PC-9 (cell line): ENCODE measurements around the gene CCDC51. TPM values are rescaled to one million over a fixed set of nuclear protein-coding genes. Genes with fewer than 3 reads are reported as not detected.
"Not testable (repeated sequence)": the region's sequence is repeated elsewhere in the genome, so short reads cannot be mapped to it uniquely, and the experiment has no call there.

Source experiments
- BruUV-seq: library from RNA; stranded (reverse); fragments of 400-500 nt; replicated peaks from 2 replicates; lab custom pipeline; 2021; lab: Mats Ljungman, UMichigan
- CTCF ChIA-PET: fragments of 300-600 bp; sonication (Branson Sonifier 250); formaldehyde crosslinking; loops from one replicate; lab custom pipeline; 2022; ENCODE audit warnings: antibody characterized with exemption; lab: Charles Lee
- POLR2A ChIA-PET: fragments of 300-600 bp; sonication (Branson Sonifier 250); formaldehyde crosslinking; loops from one replicate; lab custom pipeline; 2022; ENCODE audit warnings: antibody characterized with exemption; ENCODE audit not compliant: unreplicated experiment; lab: Charles Lee
- DNase-seq, 2 experiments: peaks; one replicate each; pipeline versions ENCODE4 v3.0.0 to v3.0.0-alpha.2; 2015 to 2022; ENCODE audit warnings: mixed read lengths in 1 of 2
- H2AFZ ChIP-seq: fragments of 200-600 bp; sonication (generic); 2 replicates; pipeline ENCODE4 v1.8.1; 2017; ENCODE audit warnings: antibody characterized with exemption
- H3F3A ChIP-seq: fragments of 200-600 bp; sonication (generic); 2 replicates; pipeline ENCODE4 v1.8.1; 2017; ENCODE audit warnings: antibody characterized with exemption, mild to moderate bottlenecking, low read depth; ENCODE audit not compliant: insufficient read depth
- H3K27ac ChIP-seq: fragments of 200-600 bp; sonication (generic); 2 replicates; pipeline ENCODE4 v1.6.1; 2016; ENCODE audit warnings: mixed run types
- H3K27me3 ChIP-seq: fragments of 200-600 bp; sonication (generic); 2 replicates; pipeline ENCODE4 v1.6.1; 2016; ENCODE audit warnings: low read depth, mixed run types; ENCODE audit not compliant: insufficient read depth
- H3K36me3 ChIP-seq: fragments of 200-600 bp; sonication (generic); 2 replicates; pipeline ENCODE4 v1.6.1; 2016; ENCODE audit warnings: low read depth, mixed run types
- H3K4me1 ChIP-seq: fragments of 200-600 bp; sonication (generic); replicated peaks from 2 replicates; pipeline ENCODE4 v1.6.1; 2016; ENCODE audit warnings: mixed run types; ENCODE audit not compliant: insufficient read depth
- H3K4me2 ChIP-seq: fragments of 200-600 bp; sonication (generic); 2 replicates; pipeline ENCODE4 v1.6.1; 2017; ENCODE audit warnings: mixed run types
- H3K4me3 ChIP-seq: fragments of 200-600 bp; sonication (generic); 2 replicates; pipeline ENCODE4 v1.6.1; 2016; ENCODE audit warnings: mixed run types
- H3K79me2 ChIP-seq: fragments of 200-600 bp; sonication (generic); 2 replicates; pipeline ENCODE4 v1.6.1; 2017; ENCODE audit warnings: low read depth, mixed run types
- H3K9me2 ChIP-seq: fragments of 200-600 bp; sonication (generic); 2 replicates; pipeline ENCODE4 v1.8.1; 2017; ENCODE audit warnings: mild to moderate bottlenecking; ENCODE audit not compliant: insufficient read depth
- H3K9me3 ChIP-seq: fragments of 200-600 bp; sonication (generic); 2 replicates; pipeline ENCODE4 v1.8.1; 2016; ENCODE audit warnings: low read depth; ENCODE audit not compliant: insufficient read depth
- H4K20me1 ChIP-seq: fragments of 200-600 bp; sonication (generic); 2 replicates; pipeline ENCODE4 v1.8.1; 2017; ENCODE audit not compliant: insufficient read depth
- CTCF ChIP-seq: fragments of 200-600 bp; sonication (generic); conservative IDR thresholded peaks from 2 replicates; pipeline ENCODE4 v1.6.1; 2017; ENCODE audit warnings: mixed run types, antibody characterized with exemption, mild to moderate bottlenecking, moderate library complexity
- EZH2 ChIP-seq: fragments of 200-600 bp; sonication (generic); IDR thresholded peaks from 2 replicates; pipeline ENCODE4 v1.8.0; 2017; ENCODE audit warnings: antibody characterized with exemption, low read depth
- intact Hi-C: fragments of 100-400 bp; cut with micrococcal nuclease; formaldehyde crosslinking; loops from one replicate; pipeline ENCODE4 v1.10.0; 2022; ENCODE audit not compliant: unreplicated experiment
- total RNA-seq: library from RNA; stranded (reverse); gene quantifications from 2 replicates; pipeline ENCODE4 v1.2.3, GENCODE V29; 2021

CCDC51 gene
- total RNA-seq, 1 experiment from 2014 or later = 28.5 TPM

DNA sequence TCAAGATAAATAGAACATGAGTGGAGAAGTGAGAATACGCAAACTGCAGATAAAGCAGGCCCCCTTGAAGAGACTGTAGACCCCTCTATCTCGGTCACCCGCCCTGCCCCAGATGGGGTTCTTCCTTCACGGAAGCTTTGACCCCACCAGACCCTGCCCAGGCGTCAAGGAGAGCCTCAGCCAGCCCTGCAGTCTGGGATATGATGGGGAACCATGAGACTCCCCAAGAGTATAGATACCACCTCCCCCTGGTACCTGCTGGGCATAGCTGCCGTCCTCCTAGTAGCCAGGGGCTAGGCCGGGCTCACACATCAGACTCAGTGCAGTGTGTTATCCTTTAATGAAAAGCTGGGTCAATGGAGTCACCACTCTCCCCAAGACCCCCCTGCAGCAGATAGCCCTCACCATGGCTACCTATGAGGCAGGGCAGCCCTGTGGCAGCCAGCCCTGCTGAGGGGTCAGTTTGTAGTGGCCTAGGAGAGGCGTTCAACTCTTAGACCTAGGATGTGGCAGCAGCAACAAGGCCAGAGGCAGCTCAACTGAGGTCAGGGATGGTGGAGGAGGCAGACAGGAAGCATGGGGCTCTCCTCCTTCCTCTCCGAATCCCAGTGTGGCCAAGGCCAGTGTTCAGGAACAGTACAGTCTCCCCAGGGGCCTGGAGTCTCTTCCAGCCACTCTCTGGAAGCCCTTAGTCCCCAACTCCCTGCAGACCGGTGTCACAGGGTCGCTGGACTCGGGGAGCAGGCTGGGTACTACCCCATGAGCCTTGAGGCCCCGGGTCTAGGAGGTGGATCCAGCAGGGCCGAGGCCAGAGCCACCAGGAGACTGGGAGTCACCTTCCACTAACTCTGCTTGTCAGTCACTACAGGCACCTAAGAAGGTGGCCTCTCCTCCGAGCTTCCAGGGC is 36.1 kb downstream of the CCDC51 start:
- Histone ChIP-seq H3K27ac (no peak overlapping the region), H3F3A (no peaks in the 10 kb centered on the region; the same call in 1 of the 2 replicates), H3K4me1 (peaks cover 7% of the 10 kb centered on the region; the same call in 1 of the 2 replicates), H3K4me2 (no peak overlapping the region), H3K79me2 (no peaks in the 10 kb centered on the region), H4K20me1 (no peaks in the 10 kb centered on the region), H3K36me3 (no peaks in the 10 kb centered on the region), H3K27me3 (no peaks in the 10 kb centered on the region), H3K9me3 (no peaks in the 10 kb centered on the region), H3K4me3 (no peak overlapping the region), H3K9me2 (no peaks in the 10 kb centered on the region), H2AFZ (no peak overlapping the region)
- BruUV-seq = no TSS peak
- intact Hi-C loops = loop anchor here (5.0 kb wide), 1 partner anchor 154 kb away; the partner anchor contains the start of gene PFKFB4
- no peak for TF ChIP-seq CTCF
- no peak for TF ChIP-seq EZH2
- POLR2A ChIA-PET = no interaction called here
- CTCF ChIA-PET = interaction anchor here (1.2 kb wide), 1 partner anchor 32 kb away, joined by 3 read pairs; no protein-coding TSS in a partner anchor
- DNase-seq = no peak

- intact Hi-C loops = loop anchor here (5.0 kb wide), 1 partner anchor 154 kb away; the partner anchor contains the start of gene PFKFB4
- Histone ChIP-seq H2AFZ (no peak overlapping the region), H3K4me1 (peaks cover 7% of the 10 kb centered on the region; the same call in 1 of the 2 replicates), H3K36me3 (no peaks in the 10 kb centered on the region), H3K27me3 (no peaks in the 10 kb centered on the region), H3K27ac (no peak overlapping the region), H4K20me1 (no peaks in the 10 kb centered on the region), H3K4me2 (no peak overlapping the region), H3F3A (no peaks in the 10 kb centered on the region; the same call in 1 of the 2 replicates), H3K9me2 (no peaks in the 10 kb centered on the region), H3K4me3 (no peak overlapping the region), H3K79me2 (no peaks in the 10 kb centered on the region), H3K9me3 (no peaks in the 10 kb centered on the region)
- BruUV-seq = no TSS peak
- POLR2A ChIA-PET = no interaction called here
- CTCF ChIA-PET = interaction anchor here (1.2 kb wide), 1 partner anchor 33 kb away, joined by 3 read pairs; no protein-coding TSS in a partner anchor
- TF ChIP-seq CTCF (no peak), EZH2 (no peak)
- DNase-seq = no peak
These were observed 37.0 kb downstream of the CCDC51 start for GRCh38 chr3:48402907-48403306.

- BruUV-seq = no TSS peak
- TF ChIP-seq CTCF = no peak
- TF ChIP-seq EZH2 = no peak
- Histone ChIP-seq H3K36me3 (no peaks in the 10 kb centered on the region), H3K4me2 (no peak overlapping the region), H3K27me3 (no peaks in the 10 kb centered on the region), H4K20me1 (no peaks in the 10 kb centered on the region), H2AFZ (no peak overlapping the region), H3K9me2 (no peaks in the 10 kb centered on the region), H3K4me3 (no peak overlapping the region), H3K4me1 (peaks cover 7% of the 10 kb centered on the region; the same call in 1 of the 2 replicates), H3K79me2 (no peaks in the 10 kb centered on the region), H3K27ac (no peak overlapping the region), H3F3A (no peaks in the 10 kb centered on the region; the same call in 1 of the 2 replicates), H3K9me3 (no peaks in the 10 kb centered on the region)
- POLR2A ChIA-PET = no interaction called here
- intact Hi-C loops = loop anchor here (5.0 kb wide), 1 partner anchor 155 kb away; the partner anchor contains the start of gene PFKFB4
- CTCF ChIA-PET = interaction anchor here (3.3 to 4.4 kb wide), 2 partner anchors 34 to 37 kb away, joined by 14 to 126 read pairs; partner anchors contain the start of genes CCDC51 and TMA7
- DNase-seq = peak in 1 of 2 experiments; percentile 61
These were observed 37.6 kb downstream of the CCDC51 start for GRCh38 chr3:48402281-48402732.

DNA sequence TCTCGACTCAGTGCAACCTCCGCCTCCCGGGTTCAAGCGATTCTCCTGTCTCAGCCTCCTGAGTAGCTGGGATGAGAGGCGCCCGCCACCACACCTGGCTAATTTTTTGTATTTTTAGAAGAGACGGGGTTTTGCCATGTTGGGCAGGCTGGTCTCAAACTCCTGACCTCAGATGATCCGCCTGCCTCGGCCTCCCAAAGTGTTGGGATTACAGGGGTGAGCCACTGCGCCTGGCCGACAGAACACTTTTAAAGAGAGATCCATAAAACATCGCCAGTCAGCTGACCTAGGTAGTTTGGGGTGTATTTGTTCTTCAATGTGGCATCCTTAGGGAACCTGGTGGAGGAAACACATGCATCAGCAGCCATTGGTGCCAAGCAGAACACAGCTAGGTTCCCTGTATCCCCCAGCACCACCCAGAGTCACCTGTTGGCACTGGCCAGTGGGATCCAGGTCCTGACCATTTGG is 38.5 kb downstream of the CCDC51 start:
- H2AFZ ChIP-seq, H3K36me3 ChIP-seq, H3K79me2 ChIP-seq, H3K9me2 ChIP-seq, H3F3A ChIP-seq, H4K20me1 ChIP-seq, H3K27me3 ChIP-seq, H3K9me3 ChIP-seq, DNase-seq, H3K4me2 ChIP-seq, H3K4me3 ChIP-seq, H3K27ac ChIP-seq, H3K4me1 ChIP-seq: not testable (repeated sequence)
- ChIA-PET POLR2A (interaction anchor here (1.0 to 1.1 kb wide), 4 partner anchors 32 to 45 kb away, joined by 4 to 8 read pairs (median 6); partner anchors contain the start of genes ATRIP, CCDC51 and TMA7), CTCF (interaction anchor here (0.6 to 4.4 kb wide), 11 partner anchors 32 to 207 kb away, joined by 3 to 126 read pairs (median 5); partner anchors contain the start of genes ATRIP, CCDC51 and TMA7)
- intact Hi-C loops = loop anchor here (1.0 to 5.0 kb wide), 3 partner anchors 35 to 281 kb away; partner anchors contain the start of gene PFKFB4
- BruUV-seq = TSS peak; percentile 6
